GM19351 (cell line): ENCODE measurements around the gene CHSY1.

Experiments
- ATAC-seq: cut with Tn5 transposase; IDR thresholded peaks from one replicate; pipeline ENCODE4 v1.9.1; 2021; ENCODE audit warnings: mild to moderate bottlenecking, moderate library complexity; ENCODE audit not compliant: unreplicated experiment

CHSY1 gene

DNA sequence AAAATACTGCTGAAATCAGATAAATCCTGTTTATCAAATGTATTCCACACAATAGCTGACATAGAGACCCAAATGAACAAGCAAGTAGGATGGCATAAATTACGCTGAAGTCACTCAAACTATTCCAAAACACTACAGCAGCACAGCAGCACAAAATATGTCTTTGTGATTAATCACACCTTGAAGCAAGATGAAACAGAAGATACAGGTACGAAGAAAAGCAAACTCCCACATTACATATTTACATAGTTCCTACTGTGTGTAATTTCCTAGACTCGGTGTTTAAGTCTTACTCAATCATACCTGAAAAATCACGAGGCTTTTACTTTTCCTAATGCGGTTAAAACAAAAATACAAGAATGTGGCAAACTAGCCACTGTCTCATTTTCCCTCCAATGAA, 38.3 kb downstream of the CHSY1 start:
- no peak for ATAC-seq

DNA sequence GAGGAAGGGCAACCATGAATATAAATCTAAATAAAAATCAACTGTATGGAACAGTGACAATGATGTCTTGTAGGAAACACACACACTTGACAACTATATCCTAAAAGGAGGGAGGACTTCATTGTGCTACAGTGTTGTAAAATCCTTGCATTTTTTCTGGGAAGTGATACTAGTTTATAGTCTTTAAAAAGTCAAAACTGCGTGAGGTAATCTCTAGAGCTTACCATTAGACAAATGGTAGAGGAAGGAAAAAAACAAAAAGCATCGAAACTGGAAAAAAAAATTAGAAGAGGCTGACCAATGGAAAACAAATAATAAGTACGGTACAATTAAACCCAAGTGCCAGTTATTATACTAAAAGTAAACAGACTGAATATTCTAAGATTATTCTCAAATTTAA, 38.7 kb downstream of the CHSY1 start:
- ATAC-seq: no peak

DNA sequence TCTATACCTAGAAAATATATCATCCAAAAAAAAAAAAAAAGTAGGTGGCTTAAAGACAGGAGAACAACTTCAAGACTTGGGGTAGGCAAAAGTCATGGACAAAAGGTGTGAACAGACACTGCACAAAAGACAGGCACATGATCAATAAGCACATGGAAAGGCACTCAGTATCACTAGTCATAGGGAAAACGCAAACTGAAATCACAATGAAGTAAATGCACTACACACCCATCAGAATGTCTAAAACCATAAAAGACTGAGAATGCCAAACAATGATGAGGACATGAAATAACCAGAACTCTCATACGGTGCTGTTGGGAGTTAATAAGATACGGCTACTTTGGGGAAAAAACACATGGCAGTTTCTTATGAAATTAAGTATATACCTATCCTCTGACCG, 40.0 kb downstream of the CHSY1 start:
- ATAC-seq: no peak

DNA sequence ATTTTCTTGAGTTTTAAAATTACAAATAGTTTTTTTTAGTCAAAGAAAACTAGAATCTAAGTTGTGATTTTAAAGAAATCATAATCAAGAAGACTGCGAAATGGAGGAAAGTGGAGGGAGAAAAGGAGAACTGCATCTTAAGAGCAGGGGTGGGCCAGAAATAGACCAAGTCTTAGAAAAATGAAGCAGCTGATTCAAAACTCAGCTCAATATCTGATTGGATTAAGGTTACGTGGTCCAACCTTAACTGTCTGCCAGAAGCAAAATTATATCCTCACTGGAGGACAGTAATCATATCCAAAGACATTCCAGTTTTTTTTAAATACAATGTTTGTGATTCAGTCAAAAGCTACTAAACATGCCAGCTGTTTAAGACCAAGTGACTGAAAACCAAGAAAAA, 41.4 kb downstream of the CHSY1 start:
- no peak for ATAC-seq

DNA sequence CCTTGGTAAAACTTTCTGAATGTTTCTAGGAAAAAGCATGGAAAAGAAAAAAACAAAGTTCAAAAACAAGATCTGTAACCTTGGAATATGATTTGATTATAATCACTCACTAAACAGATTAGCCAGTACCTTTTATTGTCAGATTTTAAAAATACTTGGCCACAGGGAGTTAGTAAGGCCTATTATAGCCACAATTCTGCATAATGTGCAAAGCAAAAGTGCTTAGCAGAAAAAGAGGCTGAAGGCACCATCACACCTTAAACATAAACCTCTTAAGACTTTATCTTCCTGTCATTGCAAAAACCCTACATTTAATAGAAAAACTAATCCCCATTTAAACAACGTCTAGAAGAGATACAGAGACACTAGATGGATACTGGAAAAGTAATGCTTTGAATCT, 41.8 kb downstream of the CHSY1 start:
- ATAC-seq: no peak

DNA sequence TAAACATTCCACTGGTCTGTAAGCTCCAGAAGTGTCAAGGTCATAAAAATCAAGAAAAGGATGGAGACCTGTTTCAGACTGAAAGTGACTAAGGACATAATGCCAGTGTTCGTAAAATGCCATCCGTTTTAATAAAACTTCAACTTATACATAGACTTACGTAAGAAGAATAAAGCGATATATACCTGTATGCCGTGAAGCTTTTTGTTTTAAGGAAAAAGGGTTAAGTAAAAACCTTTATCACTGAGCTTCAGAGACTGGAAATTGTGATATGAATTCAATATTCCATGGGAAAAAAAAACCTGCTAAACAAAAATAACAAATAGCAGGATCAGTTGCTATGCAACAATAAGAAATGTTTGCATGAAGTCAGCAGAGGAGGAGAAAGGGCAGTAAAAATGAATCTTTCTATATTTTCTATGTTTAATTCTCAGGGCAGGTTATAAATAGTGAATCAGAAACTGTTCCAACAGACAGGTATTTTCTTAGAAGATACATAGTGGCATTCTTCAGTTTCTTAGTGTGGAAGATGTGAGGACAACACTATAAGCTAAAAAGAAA, 42.5 kb downstream of the CHSY1 start:
- ATAC-seq: no peak

DNA sequence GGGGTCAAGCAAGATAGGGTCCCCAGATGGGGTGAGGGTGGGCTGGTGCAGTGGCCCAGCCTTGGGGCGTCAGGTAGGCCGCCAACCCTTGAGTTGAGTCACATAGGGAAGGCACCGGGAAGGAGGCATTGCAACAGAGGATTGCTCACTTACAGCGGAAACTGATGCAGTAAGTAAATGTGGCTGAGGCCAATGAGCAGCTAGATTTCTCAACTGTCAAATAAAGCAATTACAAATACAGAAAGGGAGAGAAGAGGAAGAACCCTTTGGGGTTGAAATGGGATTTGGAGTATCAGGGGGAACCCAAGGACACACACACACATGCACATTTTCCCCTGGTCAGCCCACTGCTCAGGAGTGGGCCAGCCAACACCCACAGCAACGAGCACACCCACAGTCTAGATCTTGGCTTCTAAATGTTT, 44.0 kb downstream of the CHSY1 start:
- ATAC-seq: no peak

DNA sequence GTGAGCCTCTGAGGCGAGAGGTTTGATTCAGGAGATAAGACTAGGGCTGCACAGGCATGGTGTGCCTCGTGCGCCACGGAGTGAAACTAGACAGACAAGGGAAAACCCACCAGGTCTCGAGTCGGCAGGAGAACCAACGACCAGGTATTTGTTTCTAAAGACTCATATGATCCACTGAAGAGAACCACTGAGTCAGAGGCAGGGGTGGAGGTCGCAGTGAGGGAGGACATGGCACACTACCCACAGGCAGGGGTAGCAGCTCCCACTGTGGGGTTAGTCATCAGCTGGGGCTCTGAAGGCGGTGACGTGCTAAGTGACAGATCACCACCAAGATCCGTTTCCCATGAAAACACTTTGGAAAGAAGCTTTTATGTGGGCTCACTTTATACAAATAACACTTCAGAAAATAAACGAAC, 45.7 kb downstream of the CHSY1 start:
- peak; percentile 78 for ATAC-seq

DNA sequence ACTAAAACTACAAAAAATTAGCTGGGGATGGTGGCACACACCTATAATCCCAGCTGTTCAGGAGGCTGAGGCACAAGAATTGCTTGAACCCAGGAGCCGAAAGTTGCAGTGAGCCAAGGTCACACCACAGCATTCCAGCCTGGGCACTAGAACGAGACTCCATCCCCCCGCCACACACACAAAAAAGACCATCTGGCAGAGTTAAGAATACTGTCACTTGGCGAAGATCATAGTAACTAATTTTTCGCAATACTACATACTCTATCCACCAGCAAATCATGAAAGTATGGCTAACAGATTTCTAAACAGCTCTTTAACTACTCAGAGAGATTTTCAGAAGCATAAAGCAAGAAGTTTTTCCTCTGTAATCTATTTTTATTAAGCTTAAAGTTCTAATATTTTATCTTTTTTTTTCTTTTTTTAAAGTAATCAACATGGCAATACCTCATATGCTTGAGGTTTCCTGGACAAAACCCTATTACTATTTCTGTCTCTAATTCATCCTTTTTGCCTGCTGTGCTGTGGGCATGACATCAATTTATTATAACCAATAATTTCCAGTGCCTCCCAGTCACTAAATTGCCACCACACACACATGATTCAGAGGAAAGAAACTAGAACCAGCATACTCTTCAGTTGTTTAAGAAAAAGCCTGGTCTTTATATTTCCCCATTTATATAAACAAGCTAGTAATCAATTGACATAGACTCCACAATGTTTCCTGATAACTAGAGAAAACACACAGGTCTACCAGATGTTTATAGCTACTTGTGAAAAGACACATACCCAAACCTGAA, 46.9 kb downstream of the CHSY1 start:
- ATAC-seq: no peak

DNA sequence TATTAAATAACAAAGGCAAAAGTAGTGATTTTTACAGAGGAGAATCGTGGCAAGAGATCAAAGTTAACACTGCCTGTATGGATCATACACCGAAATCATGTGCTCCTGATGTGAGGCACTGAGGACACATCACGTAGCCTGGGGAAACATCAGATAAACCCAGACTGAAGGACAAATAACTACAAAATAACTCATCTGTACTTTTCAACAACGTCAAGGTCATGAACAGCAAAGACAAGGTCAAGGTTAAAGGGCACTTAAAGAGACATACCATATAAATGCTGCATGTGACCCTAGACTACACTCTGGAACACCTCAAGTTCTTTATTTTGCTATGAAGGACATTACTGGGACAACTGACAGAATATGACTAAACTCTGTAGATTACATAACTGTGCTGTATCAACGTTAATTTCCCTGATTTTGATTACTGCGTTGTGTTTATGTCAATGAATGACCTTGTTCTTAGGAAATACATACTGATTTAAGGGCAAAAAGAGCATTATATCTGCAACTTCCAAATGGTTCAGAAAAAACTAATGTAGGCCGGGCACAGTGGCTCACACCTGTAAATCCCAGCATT, 48.1 kb downstream of the CHSY1 start:
- ATAC-seq: no peak

DNA sequence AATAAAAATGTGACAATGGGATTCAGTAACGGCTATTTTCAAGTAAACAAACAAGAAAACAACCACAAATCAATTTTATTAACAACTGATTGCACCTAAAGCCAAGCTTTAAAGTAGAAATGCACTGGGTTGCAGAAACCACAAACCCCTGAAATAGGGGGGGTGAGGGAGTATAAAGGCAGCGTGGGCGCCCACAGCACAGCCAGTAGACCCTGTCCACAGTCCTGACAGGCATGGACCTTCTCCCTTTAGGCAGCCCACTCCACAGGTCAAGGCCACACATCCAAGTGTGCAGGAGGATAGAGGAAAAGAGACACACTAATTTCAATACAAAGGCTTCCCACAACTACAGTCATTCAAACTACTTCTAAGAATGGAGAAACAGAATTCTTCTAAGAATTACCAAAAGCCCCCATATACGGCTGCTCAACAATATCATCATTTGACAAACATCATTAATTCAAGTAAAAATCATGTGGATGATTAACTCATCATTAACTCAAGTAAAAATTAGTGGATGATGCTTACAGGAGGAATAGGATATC, 48.7 kb downstream of the CHSY1 start:
- ATAC-seq: no peak

DNA sequence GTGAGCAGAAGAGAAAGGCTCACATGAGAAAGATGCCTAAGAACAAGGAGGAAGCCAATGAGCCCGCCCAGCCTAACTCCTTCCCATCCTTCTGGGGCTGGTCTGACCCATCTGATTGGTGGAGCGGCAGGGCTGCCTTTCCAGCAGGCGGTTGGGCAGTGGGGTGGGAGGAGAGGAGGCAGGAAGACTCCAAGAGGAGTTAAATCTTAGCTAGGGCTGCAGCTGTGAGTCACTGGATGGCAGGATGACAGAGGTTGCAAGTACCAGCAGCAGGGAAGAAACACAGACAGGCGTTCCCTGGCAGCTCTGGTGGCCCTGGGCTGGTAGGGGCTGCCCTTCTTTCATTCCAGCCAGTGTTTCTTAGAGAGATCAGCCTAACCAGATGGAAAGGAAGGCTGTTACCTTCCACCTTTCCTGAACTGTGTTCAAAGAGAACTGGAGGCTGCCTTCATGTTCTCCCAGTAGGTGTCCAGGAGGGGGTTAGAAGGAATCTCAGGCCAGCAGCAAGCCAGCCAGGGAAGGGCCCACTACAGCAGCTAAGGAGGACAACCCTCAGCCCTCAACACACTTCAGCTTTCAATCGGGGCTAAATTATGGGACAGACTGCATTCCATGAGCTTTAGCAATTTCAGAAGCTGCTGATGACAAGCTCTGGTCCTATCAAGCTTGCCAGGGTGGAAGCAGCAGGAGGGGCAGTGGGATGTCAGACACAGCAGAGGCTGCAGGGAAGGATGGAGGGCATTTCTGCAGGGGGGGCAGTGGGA, 50.3 kb downstream of the CHSY1 start:
- ATAC-seq: no peak

DNA sequence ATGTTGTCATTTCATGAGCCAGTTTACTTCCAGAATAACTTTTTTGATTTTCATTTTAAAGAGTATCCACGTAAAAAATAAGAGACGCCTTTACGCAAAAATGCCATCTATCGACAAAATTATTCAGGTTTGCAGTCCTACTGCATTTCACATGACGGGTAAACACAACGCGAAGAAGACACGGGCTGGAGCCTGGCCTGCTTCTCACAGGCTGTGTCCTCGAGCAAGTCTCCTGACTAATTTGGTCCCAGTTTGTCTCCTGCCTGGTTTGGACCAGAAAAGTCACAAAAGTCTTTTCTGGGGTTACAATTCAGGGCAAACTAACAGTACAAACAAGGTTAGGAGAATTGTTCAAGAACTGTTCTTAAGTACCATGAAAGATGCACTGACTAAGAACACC, 51.7 kb downstream of the CHSY1 start:
- ATAC-seq: no peak

DNA sequence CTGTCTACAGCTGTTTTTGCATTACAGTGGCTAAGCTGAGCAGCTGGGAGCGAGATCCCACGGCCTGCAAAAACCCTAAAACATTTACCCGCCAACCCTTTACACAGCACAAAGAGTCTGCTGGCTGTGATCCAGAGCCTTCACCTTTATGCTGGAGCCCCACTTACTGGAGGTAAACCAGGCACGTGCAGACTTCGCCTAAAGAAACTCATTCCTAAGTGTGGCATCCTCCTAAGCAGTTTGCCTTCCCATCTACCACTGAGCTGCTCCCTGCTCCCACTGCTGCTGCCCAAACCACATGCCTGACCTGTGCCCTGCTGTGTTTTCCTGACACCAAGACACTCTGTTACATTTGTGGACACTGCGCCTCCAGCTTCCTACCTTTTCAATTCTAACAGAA, 53.0 kb downstream of the CHSY1 start:
- ATAC-seq: no peak

DNA sequence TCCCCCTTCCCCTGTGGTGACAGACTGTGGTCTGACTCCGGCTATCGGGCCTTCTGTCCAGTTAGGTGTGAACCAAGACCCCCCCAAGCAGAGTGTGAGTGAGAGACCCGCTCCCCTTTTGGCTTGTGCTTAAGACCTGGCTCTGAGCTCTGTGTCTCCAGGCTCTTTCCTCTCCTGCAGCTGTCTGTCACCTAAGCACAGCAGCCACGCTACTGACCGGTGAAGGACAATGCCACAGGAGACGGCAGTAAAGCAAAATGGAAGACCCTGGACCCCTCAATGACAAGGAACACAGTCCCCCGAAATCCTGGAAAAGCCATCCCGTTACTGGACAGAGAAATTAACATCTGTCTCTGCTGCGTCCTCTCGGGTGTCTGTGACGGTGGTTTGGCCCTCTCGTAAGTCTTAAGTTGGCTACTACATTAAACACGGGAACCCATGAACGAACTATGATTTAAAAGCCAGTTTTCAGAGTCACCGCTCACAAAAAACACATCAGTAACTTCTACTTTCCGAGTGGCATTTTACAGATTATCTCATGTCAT, 53.7 kb downstream of the CHSY1 start:
- ATAC-seq: no peak

DNA sequence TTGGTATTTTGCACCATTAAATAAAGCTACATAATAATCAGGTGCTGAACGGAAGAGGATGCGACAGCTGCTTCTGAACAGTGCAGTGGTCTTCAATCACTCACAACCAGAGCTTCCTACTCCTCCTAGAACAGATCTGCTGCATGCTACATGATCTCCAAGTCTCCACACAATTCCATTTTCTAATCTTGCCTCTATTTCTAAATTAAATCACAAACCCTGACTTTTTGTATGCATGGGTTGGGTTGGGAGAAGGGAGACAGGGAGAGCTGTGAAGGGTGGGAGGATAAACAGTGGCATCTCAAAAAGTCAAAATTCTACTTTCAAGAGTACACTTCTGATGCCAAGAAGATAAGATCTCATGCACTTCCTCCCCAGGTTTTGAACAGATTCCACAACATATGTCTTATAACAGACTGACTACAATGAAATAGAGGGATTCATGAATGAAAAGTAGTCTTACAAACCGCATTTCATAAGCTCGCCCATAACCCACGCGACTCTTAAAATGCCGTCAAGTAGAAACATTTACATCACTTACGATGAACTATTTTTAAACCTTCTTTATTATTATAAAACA, 57.2 kb downstream of the CHSY1 start:
- ATAC-seq: no peak

DNA sequence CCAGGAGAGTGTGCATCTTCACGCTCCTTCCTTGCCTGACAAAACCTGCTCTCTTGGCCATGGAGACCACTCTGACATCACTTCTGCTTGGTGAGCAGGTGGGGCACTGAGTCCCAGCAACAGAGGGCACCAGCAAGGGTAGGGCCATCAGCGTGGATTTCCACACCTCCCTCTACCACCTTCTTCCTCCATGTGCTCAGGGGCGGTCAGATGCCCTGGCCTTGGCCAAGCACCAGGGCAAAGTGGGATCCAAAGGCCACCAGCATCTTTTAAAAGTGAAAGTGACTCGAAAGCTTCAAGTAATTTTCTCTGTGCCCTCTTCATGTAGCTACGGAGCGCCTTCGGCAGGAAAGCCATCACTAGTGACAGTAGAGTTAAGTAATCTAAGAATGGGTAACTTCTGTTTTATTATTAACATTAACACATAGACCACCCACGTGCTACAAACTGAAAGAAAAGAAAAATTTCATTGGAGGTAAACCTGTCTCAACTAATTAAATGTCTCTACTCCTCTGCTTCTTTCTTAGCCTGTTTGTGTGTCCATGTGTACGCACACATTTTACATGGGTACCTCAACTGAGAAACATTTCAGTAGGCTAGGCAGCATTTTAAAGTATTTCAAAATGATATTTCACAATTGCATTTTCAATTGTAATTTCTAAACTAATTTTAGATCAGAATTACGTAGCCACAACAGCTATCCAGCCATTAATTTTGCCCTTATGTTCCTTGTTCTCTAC, 57.9 kb downstream of the CHSY1 start:
- no peak for ATAC-seq

DNA sequence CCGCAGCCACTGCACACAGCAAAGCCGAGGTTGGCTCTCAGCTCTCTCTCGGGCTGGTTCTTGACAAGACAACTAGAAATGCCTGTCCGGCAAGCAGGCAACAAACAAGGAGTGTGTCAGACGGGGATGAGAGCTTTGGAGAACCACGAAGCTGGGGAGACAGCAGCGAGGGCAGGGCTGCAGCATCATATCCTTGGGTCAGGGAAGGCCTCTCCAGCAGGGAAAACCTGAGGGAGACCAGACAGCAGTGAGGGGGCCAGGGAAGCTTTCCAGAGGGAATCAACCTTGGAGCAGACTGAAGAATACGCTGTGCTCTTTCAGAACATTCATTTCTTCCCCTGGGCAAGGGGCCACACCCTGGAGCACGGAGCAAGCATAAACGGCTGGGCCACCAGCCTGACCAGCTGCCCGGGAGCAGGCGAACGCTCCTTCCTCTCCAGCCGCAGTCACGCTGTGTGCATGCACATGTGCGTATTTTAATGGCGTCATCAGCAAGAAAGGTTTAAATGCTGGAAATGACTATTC, 58.7 kb downstream of the CHSY1 start:
- ATAC-seq: no peak

DNA sequence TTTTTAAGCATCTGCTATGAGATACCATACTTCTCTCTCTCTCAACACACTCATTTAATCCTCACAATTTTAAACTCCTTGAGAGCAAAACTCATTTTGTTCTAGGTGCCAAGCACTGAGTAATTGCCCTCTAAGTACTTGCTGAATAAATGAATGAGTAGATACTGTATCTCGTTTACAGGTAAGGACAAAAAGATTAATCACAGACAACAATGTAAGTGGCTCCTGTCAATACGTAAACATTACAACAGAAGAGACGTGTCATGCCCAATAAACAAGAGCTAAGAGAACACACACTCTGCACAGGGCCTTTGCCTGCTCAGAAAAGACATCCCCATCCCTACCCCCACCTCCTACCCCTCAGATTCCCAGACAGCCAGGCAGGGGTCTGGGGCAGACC, 59.8 kb downstream of the CHSY1 start:
- no peak for ATAC-seq

DNA sequence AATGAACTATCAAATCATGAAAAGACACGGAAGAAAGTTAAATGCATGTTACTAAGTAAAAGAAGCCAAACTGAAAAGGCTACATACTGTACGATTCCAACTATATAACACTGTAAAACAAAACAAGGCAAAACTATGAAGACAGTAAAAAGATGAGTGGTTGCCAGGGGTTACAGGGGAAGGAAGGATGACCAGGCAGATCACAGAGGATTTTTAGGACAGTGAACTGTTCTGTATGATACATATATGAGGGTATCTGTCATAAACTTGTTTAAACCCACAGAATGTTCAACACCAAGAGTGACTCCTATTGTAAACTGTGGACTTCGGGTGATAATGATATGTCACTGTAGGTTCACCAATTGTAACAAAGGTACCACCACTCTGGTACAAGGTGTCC, 60.6 kb downstream of the CHSY1 start:
- ATAC-seq: no peak
